SK-MEL-5 (cell line): ENCODE results near the gene CCDC33. TPM values are rescaled to one million over a fixed set of nuclear protein-coding genes. Genes with fewer than 3 reads are reported as not detected.

Source experiments
- DNase-seq: peaks from one replicate; pipeline ENCODE4 v3.0.0-alpha.2; 2016; ENCODE audit warnings: low read depth, low spot score
- in situ Hi-C: cut with HindIII; loops from 2 replicates; pipeline ENCODE4 v1.10.0; 2016; ENCODE audit warnings: low sequenced_read_pairs, high pct_unique_total_duplicates, low pct_unique_long_range_greater_than_20kb
- total RNA-seq: library from RNA; depleted of rRNA; stranded (reverse); fragments of >200 nt; shearing (Covaris generic); gene quantifications from 2 replicates; pipeline ENCODE4 v1.2.3, GENCODE V29; 2014

The CCDC33 gene
- total RNA-seq, 1 experiment from 2014 or later, result not detected

DNA sequence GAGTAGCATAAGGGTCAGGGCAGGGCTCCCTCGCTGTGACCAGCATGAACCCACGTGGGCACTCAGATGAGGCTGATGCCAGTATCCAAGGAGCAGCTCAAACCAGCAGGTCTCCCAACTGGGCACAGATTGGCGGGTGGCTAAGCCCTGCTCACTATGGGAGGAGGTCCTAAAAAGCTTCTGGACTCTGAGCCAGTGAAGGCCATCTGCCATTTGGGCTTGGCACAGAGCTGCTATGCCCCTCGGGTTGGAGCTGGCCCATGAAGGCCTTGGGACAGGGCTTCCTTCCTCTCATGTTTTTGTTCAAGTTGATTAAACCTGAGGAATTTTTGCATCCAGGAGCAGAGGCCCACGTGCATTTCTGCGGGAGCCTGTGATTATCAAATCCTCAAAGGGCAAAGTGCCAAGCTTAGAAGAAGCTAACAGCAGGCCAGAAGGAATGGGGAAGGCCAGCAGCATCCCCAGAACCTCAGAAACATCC lies 29.3 kb upstream of the CCDC33 start:
- DNase-seq, result no peak
- in situ Hi-C loops, result no loop called here

GRCh38 chr15:74207652-74208440 lies 28.3 kb upstream of the CCDC33 start:
- no peak for DNase-seq
- in situ Hi-C loops, result no loop called here

GRCh38 chr15:74208496-74208895 lies 27.6 kb upstream of the CCDC33 start:
- in situ Hi-C loops, result no loop called here
- DNase-seq, result no peak

DNA sequence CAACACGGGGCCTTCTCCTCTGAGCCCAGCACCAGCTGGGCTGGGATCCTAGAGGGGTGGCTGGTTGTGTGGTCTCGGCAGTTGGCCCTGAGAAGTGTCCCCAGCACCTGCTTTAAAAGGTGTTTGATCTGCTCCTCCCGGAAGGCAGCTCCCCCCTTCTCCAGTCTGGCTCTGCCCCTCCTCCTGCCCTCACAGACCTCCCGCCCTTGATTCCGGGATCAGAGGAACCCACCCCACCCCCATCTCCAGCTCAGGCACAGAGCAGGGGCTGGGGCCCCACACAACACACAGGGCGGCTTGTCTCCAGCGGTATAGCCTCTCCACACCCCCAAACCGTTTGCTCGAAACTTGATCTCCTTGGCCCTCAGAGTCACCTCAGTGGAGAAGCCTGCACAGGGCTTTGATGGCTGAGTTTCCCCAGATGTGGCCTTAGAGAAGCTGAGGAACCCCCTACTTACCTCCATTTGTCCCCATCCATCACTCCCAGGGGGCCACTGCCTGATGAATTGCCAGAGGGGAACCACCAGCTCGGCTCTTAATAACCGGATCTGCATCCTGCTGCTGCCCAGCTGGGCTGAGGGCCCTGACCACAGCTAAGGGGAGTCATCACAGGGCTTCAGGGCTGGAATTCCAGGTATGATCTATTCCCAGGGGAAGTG lies 27.1 kb upstream of the CCDC33 start:
- in situ Hi-C loops, result no loop called here
- DNase-seq, result no peak

- DNase-seq, result no peak
- in situ Hi-C loops, result no loop called here
These were observed 26.6 kb upstream of the CCDC33 start for GRCh38 chr15:74209560-74209958.

- in situ Hi-C loops, result no loop called here
- DNase-seq, result no peak
These were observed 26.0 kb upstream of the CCDC33 start for GRCh38 chr15:74209997-74210671.

GRCh38 chr15:74210729-74211128 lies 25.4 kb upstream of the CCDC33 start:
- no peak for DNase-seq
- in situ Hi-C loops, result no loop called here

DNA sequence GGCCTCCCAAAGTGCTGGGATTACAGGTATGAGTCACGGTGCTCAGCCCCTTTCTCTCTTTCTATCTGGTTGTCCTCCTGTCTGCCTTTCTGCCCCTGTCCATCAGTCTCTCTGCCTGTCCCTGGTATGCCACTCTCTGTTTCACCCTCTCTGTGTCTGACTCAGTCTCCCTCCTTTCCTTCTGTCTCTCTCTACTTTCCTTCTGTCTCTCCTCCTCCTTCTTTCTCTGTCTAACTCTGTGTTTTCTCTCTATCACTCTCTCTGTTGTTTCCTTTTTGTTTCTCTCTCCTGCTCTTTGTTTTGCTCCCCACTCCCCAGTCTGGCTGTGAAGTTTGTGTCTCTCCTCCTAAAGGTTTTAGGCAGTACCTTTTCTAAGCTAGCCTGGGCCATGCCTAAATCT lies 24.5 kb upstream of the CCDC33 start:
- no peak for DNase-seq
- in situ Hi-C loops, result no loop called here

DNA sequence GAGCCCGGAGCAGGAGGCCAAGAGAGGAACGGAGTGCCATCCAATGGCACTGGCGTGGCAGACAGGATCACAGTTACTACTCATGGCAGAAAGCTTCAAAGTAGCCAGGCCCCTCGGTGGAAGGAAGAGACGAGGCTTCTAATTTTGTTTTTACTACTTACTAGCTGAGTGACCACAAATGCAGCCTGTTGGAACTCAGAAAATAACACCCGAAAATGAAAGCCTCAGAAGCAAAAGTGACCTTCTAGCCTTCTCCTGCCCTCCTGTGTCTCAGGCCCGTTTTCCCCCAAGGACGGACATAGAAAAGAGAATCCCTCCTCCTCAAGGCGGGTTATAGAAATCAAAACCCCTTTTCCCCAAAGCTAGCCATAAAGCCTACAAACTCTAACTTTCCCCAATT lies 23.6 kb upstream of the CCDC33 start:
- in situ Hi-C loops, result no loop called here
- DNase-seq, result no peak

GRCh38 chr15:74213858-74214284 lies 22.3 kb upstream of the CCDC33 start:
- DNase-seq, result peak; percentile 6
- in situ Hi-C loops, result no loop called here

DNA sequence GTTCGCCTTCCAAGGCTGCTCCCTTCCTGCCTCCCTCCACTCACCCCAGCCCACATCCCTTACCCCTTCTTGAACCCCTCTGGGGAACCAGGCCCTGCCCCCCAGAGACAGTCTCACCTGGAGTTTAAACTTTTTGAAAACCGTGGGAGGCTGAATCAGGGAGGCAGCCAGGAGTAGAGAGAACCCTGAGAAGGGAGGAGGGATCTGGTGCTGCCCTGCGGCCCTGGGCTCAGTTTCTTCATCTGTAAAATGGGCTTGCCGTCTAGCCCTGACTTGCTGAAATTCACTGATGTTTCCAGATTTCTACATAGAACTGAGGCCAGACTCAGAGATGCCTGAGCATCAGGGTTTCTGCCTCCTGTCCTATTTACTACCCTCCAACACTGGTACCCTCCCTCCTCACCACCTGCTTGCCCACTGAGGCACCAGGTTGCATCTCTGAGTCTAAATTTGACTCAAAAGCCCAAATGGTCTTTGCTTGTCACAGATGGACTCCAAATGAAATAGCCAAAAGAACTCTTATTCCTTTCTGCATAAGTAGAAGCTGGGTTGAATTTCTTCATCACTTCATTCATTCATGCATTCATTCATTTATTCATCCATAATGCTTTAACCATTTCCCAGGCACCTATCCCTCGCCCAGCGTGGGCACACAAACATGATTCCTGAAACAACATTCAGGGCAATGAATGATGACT lies 21.7 kb upstream of the CCDC33 start:
- no peak for DNase-seq
- in situ Hi-C loops, result no loop called here

DNA sequence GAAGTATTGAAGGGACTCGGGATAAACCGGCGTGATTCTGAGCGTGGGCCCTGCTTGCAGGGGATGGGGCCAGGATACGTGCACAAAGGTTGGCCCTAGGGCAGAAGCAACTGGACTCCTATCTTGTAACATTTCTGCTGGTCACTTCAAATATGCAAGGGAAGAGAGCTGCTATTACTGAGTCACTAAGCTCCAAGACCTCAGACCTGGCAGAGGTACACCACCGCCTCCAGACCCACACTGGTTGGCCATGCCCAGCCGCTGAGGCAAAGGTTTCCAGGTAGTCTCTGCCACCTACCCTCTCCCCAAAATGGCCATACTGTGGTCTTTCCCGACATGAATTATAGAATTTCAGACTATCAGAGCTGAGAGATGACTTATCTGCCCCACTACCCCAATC lies 20.2 kb upstream of the CCDC33 start:
- no peak for DNase-seq
- in situ Hi-C loops, result no loop called here

- in situ Hi-C loops, result no loop called here
- no peak for DNase-seq
These were observed 19.2 kb upstream of the CCDC33 start for GRCh38 chr15:74216949-74217348.

- DNase-seq, result no peak
- in situ Hi-C loops, result no loop called here
These were observed 17.9 kb upstream of the CCDC33 start for GRCh38 chr15:74217907-74218885.

- in situ Hi-C loops, result no loop called here
- no peak for DNase-seq
These were observed 15.5 kb upstream of the CCDC33 start for GRCh38 chr15:74220475-74221248.
